Measurements from ENCODE around the gene NEGR1. TPM values are rescaled to one million over a fixed set of nuclear protein-coding genes. Genes with fewer than 3 reads are reported as not detected.

The NEGR1 gene
- total RNA-seq, 1 donor from 2014 or later: 13.4 TPM

GRCh38 chr1:71869326-71869725, 413.0 kb downstream of the NEGR1 start:
- DNase-seq (ENCODE audit: low read depth): no peak

DNA sequence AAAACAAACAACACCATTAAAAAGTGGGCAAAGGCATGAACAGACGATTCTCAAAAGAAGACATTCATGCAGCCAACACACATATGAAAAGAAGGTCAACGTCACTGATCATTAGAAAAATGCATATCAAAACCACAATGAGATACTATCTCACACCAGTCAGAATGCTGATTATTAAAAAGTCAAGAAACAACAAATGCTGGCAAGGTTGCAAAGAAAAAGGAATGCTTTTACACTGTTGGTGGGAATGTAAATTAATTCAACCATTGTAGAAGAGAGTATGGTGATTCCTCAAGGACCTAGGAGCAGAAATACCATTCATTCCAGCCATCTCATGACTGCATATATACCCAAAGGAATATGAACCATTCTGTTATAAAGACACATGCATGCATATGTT, 419.6 kb downstream of the NEGR1 start:
- no peak for DNase-seq (ENCODE audit: low read depth)

DNA sequence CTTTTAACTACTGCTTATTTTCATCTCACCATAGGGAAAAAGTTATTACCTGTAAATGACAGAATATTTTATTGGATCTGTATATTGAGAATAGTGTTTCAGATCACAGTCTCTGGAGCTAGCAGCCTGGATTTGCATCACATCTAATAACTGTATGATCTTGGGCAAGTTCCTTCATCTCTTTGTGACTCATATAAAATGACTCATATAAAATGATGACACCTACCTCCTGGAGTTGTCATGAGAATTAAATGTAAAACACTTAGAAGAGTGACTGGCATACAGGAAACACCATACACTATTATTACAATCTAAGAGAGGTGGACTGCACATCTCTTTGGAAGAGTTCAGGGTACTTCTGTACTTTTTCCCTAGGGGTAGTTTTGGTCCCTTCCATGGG, 421.3 kb downstream of the NEGR1 start:
- no peak for DNase-seq (ENCODE audit: low read depth)

DNA sequence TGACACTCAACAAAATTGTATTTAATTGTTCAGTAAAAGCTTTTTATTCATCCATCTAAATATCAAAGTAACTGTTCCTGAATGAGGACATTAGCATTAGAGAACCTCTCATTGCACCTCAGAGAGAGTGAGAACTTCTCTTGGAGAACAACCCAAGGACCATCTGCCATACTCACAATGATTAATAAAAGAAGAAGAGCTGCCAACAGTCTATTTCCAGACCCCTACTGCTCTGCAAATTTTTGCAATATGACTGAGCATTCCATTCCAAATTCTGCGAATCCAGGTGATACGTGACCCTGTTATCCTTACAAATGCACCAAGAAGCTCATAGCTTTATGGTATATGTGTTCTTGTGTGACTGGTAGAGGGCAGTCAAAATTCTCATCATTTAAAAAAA, 422.5 kb downstream of the NEGR1 start:
- no peak for DNase-seq (ENCODE audit: low read depth)

- DNase-seq (ENCODE audit: low read depth): peak; percentile 52
Measured at GRCh38 chr1:71857862-71858261, 424.5 kb downstream of the NEGR1 start.

GRCh38 chr1:71853360-71853759, 429.0 kb downstream of the NEGR1 start:
- no peak for DNase-seq (ENCODE audit: low read depth)

DNA sequence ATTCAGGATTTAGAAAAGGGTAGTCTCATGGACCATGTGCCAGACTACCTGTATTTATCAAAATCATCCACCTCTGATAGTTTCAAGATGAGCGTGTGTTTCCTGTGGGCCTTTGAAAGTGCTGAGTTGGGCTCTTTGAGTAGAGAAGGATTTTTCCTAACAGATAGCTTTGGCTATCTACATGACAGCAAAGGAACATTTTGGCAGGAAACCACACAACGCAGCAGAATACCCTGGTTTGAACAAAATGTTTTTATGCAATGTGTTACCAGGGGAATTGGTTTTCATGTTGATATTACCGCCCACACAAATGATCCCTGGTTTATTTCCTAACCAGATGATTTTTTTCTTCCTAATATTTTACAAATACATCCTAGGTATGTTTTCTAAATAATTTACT, 431.4 kb downstream of the NEGR1 start:
- peak; percentile 6 for DNase-seq (ENCODE audit: low read depth)

DNA sequence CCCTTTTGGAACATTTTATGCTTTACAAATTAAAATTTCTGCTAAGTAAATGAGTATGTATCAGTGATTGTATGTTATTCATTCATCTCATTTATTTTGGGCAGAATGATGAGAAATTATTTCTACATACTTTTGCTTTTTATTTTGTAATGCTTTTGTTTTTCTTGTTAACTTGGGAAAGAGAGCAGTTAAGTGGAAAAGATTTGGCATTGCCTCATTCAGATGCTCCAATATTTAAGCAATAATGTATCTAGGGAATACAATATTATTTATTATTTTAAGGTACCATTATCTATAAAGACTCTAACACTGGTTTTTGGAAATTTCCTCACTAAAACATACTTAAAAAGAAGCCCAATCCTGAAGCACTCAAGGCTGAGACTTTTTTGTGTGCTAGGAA, 431.8 kb downstream of the NEGR1 start:
- no peak for DNase-seq (ENCODE audit: low read depth)

DNA sequence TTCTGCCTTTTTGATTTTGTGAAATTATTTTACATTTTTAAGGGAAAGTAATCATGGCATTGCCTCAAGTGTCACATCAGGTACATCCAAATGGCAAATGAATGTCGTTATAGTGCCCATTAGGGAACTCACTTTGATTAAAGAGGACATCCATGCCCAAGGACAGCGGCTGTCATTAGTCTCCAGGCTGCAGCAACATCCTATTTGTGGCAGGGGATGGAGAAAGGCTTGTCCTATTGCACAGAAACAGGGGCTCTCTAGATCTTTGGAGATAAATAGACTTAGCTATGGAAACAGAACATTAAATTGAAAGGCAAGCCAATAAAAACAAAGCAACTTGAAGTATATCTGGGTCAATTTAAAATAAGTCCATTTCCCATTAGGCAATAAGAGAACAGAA, 439.3 kb downstream of the NEGR1 start:
- no peak for DNase-seq (ENCODE audit: low read depth)

DNA sequence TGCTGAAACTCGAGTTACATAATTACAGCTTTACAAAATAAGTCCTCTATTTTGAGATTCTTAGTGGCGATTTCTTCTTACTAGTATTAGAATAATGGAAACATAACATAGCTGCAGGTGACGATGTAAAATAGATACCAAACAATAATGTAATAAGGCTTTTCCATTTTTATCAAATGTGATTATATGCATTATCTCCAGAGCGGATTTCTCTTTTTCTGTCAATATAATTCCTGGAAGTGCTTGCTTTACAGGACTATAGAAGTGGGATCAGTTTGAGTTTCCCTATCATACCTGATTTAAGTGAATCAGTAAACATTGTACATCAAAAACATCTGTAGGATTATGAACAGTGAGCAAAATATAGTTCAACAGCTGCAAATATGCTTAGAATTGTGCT, 442.5 kb downstream of the NEGR1 start:
- DNase-seq (ENCODE audit: low read depth): no peak

- DNase-seq (ENCODE audit: low read depth): no peak
Measured at GRCh38 chr1:71836904-71837303, 445.4 kb downstream of the NEGR1 start.

DNA sequence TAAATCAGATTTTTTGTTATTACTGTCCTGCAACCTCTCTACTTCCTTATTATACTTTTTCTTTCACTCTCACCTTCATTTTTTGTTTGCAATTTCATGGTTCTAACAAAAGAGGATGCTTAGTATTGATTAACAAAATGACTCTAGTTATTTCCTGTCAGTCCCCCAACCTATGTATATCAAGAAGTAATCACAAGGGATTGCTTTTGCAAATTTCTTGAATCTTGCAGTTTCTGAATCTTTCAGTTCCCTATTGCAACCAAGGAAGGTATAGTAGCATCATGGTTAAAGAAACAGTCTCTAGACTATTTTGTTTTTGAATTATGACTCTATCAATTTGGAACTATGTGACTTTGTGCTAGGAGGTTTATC, 446.9 kb downstream of the NEGR1 start:
- no peak for DNase-seq (ENCODE audit: low read depth)

DNA sequence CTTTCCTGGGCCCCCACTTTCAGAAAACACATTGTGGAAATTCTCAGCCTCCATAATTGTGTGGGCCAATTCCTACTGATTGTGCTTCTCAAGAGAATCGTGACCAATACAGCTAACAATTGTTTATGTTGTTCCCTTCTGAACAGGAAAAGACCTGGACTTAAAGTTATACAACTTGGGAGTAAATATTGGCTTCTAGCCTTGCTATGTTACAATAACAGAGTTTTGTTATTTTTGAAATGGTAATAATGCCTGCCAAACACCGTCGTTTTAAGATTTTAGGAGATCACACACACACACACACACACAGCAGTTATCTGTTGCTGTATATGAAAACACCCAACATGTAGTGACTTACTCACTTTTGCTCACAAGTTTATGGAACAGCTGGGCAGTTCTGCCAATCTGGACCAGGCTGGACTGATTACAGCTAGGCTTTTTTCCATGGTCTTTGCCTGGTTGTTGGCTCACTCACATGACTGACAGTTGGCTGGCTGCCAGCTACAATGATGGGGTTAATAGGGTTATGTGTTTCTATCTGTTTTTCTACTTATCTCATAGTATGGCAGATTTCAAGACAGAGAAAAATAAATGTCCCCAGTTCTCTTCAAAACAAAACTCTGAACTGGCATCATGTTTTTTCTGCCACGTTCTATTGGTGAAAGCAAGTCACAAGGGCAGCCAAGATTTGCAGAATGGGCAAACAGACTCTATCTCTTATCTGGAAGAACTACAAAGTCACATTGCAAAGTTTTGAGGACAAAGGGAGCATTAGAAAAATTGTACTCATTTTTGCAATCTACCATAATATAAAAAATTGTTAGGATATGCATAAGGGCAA, 447.5 kb downstream of the NEGR1 start:
- peak; percentile 50 for DNase-seq (ENCODE audit: low read depth)

DNA sequence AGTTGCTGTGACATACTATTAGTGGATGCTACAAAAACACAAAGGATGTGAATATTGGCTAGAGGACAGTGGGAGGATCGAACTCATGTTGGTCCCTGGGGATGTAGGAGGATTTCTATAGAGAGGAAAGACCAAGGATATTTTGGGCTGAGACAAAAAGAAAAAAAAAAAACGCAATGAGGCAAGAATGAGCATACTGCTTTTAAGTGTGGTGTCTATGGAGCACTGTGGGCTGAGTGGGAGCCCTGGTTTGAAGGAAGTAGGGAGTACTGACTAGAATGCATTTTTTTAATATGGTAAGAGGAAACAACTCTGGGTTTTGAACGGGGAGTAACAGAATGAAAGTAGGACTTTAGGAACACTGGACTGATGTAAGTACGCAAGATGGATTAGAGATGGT, 450.7 kb downstream of the NEGR1 start:
- no peak for DNase-seq (ENCODE audit: low read depth)

DNA sequence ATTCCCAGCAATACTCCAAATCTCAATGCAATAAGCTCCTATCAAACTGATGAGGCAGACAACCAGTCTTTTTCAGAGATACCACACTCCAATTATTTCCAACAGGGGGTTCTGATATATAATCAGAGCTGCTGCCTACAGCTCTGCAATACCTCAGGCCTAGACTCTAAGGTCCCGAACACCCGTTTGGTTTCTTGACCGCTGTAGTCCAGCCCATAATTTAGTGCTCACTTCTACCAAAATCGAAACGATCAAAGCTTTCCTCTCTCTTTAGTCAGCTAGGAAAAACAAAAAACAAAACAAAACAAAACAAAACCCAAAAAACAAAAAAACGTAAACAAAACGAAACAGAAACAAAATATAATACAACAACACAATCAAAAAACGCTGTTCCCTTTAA, 453.0 kb downstream of the NEGR1 start:
- DNase-seq (ENCODE audit: low read depth): no peak

- no peak for DNase-seq (ENCODE audit: low read depth)
Measured at GRCh38 chr1:71828431-71829012, 453.8 kb downstream of the NEGR1 start.

GRCh38 chr1:71823708-71824305, 458.5 kb downstream of the NEGR1 start:
- DNase-seq (ENCODE audit: low read depth): no peak

DNA sequence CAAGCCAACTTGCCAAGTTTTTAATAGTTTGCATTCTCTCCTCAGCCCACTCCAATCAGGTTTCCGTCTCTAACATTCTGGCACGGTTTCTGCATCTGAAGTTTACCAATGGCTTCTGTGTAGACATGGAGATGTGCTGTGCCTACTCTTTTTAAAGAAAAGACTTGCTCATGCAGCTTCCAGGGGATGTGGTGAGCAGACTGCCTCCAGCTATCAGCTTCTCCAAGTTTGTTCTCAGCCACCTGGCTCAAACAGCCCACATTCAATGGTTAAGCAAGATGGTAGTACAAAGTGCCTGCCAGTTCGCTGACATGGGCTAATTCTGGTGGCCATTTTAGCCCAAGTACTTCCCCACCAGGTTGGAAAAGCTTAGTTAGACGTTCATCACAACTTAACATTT, 465.3 kb downstream of the NEGR1 start:
- no peak for DNase-seq (ENCODE audit: low read depth)

DNA sequence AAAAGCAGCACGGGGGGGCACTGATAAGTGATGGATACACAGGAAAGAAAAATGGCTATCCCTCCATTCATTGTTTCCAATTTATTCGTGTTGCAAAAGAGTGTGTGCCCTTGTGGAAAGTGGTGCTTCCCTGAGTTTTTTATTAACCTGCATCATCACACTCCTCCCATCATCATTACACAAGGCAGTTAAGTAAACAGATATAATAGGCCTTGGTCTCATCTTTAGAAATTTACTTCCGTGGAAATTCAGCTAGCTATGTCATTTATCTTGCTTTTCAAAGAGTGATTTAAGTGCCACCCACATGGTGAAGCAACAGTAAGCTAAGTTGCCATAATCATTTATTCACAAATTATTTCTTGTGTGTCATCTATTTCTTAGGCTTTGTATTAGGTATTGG, 473.3 kb downstream of the NEGR1 start:
- no peak for DNase-seq (ENCODE audit: low read depth)

- no peak for DNase-seq (ENCODE audit: low read depth)
Measured at GRCh38 chr1:71804140-71804539, 478.2 kb downstream of the NEGR1 start.

DNA sequence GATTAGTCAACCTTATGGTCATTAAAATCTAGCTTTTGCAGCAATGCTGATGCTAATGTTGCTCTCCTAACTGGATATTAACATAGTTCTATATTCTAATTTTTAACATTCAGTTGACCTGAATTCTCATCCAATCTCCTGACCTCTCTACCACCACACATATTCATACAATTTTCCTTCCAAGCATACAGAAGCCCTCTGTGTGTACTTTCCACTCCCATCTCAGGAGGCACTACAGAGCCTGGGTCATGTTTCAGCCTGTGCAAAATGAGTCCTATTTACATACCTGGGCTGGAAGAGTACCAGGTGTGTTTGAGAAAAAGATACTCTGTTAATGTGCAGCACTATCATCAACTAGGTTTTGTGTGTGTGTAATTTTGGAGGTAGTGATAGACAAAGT, 486.3 kb downstream of the NEGR1 start:
- DNase-seq (ENCODE audit: low read depth): no peak

- no peak for DNase-seq (ENCODE audit: low read depth)
Measured at GRCh38 chr1:71792264-71792663, 490.1 kb downstream of the NEGR1 start.

DNA sequence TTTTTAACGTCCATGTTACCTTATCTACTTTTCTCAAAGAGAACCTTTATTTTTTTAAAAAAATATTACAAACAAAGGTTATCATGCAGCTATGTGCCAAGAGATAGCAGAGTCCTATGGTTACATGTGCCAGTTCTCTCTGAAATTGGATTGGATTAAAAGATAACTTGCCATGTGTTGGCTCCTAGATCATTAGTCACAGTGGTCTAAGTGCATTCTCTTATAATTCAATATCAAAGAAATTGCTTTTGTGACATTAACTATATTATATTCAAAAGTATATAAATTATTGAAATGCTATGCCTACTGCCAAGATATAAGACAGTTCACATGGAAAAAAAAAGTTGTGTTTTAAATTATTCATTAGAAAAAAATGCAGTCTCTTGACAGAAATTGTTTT, 494.2 kb downstream of the NEGR1 start:
- no peak for DNase-seq (ENCODE audit: low read depth)
